ENCODE data around the gene IZUMO1R. TPM values are rescaled to one million over a fixed set of nuclear protein-coding genes. Genes with fewer than 3 reads are reported as not detected.

Gene IZUMO1R
- total RNA-seq (2022) (not detected in 2 replicates), Bru-seq, nascent RNA (not detected), BruChase-seq, experiment 1, labeled RNA remaining after a 6-hour chase (percentile 17 among the genes with signal in this experiment), BruChase-seq, experiment 2, labeled RNA remaining after a 2-hour chase (not detected)
- long read RNA-seq, result 0 reads

- Mint-ChIP-seq H3K27me3 (ENCODE audit: insufficient read depth, unreplicated experiment) (peaks cover 18% of the 10 kb centered on the region), H3K9me3 (ENCODE audit: unreplicated experiment) (no peaks in the 10 kb centered on the region), H3K4me1 (ENCODE audit: insufficient read depth, unreplicated experiment) (peaks cover 9% of the 10 kb centered on the region), H3K27ac (ENCODE audit: low read depth, unreplicated experiment) (no peak within 1 kb of the TSS), H3K36me3 (ENCODE audit: insufficient read depth, unreplicated experiment) (no peaks in the 10 kb centered on the region), H3K4me3 (ENCODE audit: unreplicated experiment) (no peak within 1 kb of the TSS)
- ChIA-PET POLR2A (no interaction called here), CTCF (interaction anchor here (0.6 kb wide), 1 partner anchor 713 kb away, joined by 4 read pairs; no protein-coding TSS in a partner anchor)
- no peak for TF ChIP-seq CTCF (IDR thresholded peaks at IDR 0.05; ENCODE audit: unreplicated experiment)
- no TSS peak for BruUV-seq (replicated peaks)
- no peak for DNase-seq (ENCODE audit: unreplicated experiment)
- intact Hi-C loops (cut with micrococcal nuclease), result no loop called here
Observed at GRCh38 chr11:94303966-94304958, at the start of gene IZUMO1R. Gene IZUMO1R (plus strand): TSS chr11:94304580. CDS start chr11:94305637, 1,057 bp downstream.

DNA sequence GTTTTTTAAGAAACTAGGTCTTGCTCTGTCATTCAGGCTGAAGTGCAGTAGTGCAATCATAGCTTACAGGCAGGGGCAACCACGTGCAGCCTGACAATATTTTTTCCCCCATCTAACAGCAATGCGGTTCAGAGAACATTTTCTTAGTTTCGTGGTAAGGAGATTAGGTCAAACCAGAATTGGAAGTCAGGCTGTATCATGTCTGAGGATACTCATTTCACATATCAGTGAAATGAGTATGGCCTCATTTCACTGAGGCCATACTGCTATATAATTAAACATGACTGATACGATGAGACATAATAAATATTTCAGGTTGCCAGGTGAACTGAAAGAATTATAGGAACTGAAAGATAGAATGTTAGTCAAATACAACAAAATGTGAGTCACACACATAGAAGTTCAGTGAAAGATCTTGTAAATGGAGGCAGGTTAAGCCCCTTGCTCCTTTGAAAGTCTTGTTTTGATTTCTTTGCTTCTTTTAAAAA, 32.5 kb upstream of the IZUMO1R start:
- no peak overlapping the region for H3K27ac Mint-ChIP-seq (ENCODE audit: low read depth, unreplicated experiment)

GRCh38 chr11:94272738-94273313, 31.6 kb upstream of the IZUMO1R start:
- CTCF ChIA-PET, result interaction anchor here (0.5 to 0.8 kb wide), 2 partner anchors 352 to 422 kb away, joined by 3 read pairs; no protein-coding TSS in a partner anchor
- BruUV-seq (replicated peaks), result no TSS peak
- Mint-ChIP-seq H3K27ac (ENCODE audit: low read depth, unreplicated experiment) (no peak overlapping the region), H3K4me1 (ENCODE audit: insufficient read depth, unreplicated experiment) (no peaks in the 10 kb centered on the region), H3K9me3 (ENCODE audit: unreplicated experiment) (no peaks in the 10 kb centered on the region), H3K27me3 (ENCODE audit: insufficient read depth, unreplicated experiment) (peaks cover 11% of the 10 kb centered on the region), H3K4me3 (ENCODE audit: unreplicated experiment) (no peak overlapping the region), H3K36me3 (ENCODE audit: insufficient read depth, unreplicated experiment) (no peaks in the 10 kb centered on the region)
- no peak for TF ChIP-seq CTCF (IDR thresholded peaks at IDR 0.05; ENCODE audit: unreplicated experiment)
- intact Hi-C loops (cut with micrococcal nuclease), result no loop called here
- DNase-seq (ENCODE audit: unreplicated experiment), result no peak
- POLR2A ChIA-PET, result interaction anchor here (1.0 kb wide), 1 partner anchor 37 kb away, joined by 3 read pairs; no protein-coding TSS in a partner anchor

More for the DNA sequence above, 32.5 kb upstream of the IZUMO1R start:
- Mint-ChIP-seq H3K9me3 (ENCODE audit: unreplicated experiment) (no peaks in the 10 kb centered on the region), H3K36me3 (ENCODE audit: insufficient read depth, unreplicated experiment) (no peaks in the 10 kb centered on the region), H3K4me1 (ENCODE audit: insufficient read depth, unreplicated experiment) (no peaks in the 10 kb centered on the region), H3K4me3 (ENCODE audit: unreplicated experiment) (no peak overlapping the region), H3K27me3 (ENCODE audit: insufficient read depth, unreplicated experiment) (peaks cover 20% of the 10 kb centered on the region)
- no TSS peak for BruUV-seq (replicated peaks)
- intact Hi-C loops (cut with micrococcal nuclease), result no loop called here
- ChIA-PET POLR2A (interaction anchor here (1.0 kb wide), 1 partner anchor 38 kb away, joined by 3 read pairs; no protein-coding TSS in a partner anchor), CTCF (no interaction called here)
- TF ChIP-seq CTCF (IDR thresholded peaks at IDR 0.05; ENCODE audit: unreplicated experiment), result no peak
- no peak for DNase-seq (ENCODE audit: unreplicated experiment)

- intact Hi-C loops (cut with micrococcal nuclease), result no loop called here
- no peaks in the 10 kb centered on the region for H3K9me3 Mint-ChIP-seq (ENCODE audit: unreplicated experiment)
- ChIA-PET CTCF (no interaction called here), POLR2A (no interaction called here)
- H3K4me3 Mint-ChIP-seq (ENCODE audit: unreplicated experiment), result no peak overlapping the region
- no peak for DNase-seq (ENCODE audit: unreplicated experiment)
- no peaks in the 10 kb centered on the region for H3K36me3 Mint-ChIP-seq (ENCODE audit: insufficient read depth, unreplicated experiment)
- H3K27me3 Mint-ChIP-seq (ENCODE audit: insufficient read depth, unreplicated experiment), result no peaks in the 10 kb centered on the region
- BruUV-seq (replicated peaks), result no TSS peak
- TF ChIP-seq CTCF (IDR thresholded peaks at IDR 0.05; ENCODE audit: unreplicated experiment), result no peak
- H3K27ac Mint-ChIP-seq (ENCODE audit: low read depth, unreplicated experiment), result no peak overlapping the region
- no peaks in the 10 kb centered on the region for H3K4me1 Mint-ChIP-seq (ENCODE audit: insufficient read depth, unreplicated experiment)
Observed at GRCh38 chr11:94275961-94276360, 28.4 kb upstream of the IZUMO1R start.
